ENCODE results near the gene ABCA13.

The ABCA13 gene

GRCh38 chr7:48522692-48523091, 351.4 kb downstream of the ABCA13 start:
- DNase-seq (ENCODE audit: low spot score) = no peak

DNA sequence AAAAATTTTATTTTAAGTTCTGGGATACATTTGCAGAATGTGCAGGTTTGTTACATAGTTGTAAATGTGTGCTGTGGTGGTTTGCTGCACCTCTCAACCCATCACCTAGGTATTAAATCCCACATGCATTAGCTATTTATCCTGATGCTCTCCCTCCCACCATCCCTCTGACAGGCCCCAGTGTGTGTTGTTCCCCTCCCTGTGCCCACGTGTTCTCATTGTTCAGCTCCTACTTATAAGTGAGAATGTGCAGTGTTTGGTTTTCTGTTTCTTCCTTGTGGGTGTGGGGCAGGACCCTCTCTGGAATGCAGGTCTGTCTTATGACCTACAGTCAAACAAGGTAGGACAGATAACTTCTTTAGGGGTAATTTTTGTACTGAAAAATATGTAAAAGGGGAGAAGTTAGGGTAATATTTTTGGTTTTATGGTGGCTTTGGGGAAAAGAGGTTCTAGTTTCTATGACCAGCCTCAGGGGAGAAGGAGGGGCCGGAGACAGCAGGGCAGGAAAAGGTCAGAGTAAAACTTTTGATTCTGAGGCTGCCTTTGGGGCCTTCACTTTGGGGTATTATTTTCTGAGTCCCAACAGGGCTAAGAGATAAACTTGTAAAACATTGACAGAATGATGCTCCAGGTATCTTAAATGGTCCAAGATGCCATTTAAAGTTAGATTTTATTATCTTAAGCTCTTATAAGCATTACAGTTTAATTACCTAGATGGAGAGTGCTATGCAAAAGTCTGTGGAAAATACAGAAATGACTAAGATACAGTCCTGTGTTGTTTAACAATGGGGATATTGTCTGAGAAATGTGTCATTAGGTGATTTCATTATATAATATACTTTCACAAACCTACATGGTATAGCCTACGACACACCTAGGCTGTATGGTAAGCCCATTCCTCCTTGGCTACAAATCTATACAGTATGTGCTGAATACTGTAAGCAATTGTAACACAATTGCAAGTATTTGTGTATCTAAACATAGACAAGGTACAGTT, 354.8 kb downstream of the ABCA13 start:
- DNase-seq (ENCODE audit: low spot score) = no peak

GRCh38 chr7:48528646-48529045, 357.4 kb downstream of the ABCA13 start:
- DNase-seq (ENCODE audit: low spot score) = no peak

DNA sequence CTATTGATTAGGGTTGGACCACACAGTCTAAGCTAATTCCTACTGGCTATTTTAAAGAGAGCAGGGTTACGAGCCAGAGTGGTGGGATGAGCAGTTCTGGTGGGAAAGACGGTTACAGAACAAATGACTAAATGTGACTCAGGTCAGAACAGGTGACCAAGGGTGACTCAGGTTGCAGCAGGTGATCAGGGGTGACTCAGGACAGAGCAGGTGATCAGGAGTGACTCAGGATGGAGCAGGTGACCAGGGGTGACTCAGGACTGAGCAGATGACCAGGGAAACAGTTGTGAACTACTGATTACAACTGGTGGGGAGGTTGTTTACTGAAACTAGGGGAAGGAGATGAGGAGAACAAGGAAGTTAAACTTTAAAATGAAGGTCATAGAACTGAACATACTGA, 366.3 kb downstream of the ABCA13 start:
- no peak for DNase-seq (ENCODE audit: low spot score)

- DNase-seq (ENCODE audit: low spot score) = no peak
Observed at GRCh38 chr7:48540746-48541145, 369.5 kb downstream of the ABCA13 start.

GRCh38 chr7:48548667-48549066, 377.4 kb downstream of the ABCA13 start:
- DNase-seq (ENCODE audit: low spot score) = no peak

GRCh38 chr7:48551652-48552051, 380.4 kb downstream of the ABCA13 start:
- no peak for DNase-seq (ENCODE audit: low spot score)

GRCh38 chr7:48563334-48563733, 392.1 kb downstream of the ABCA13 start:
- DNase-seq (ENCODE audit: low spot score) = no peak

- no peak for DNase-seq (ENCODE audit: low spot score)
Observed at GRCh38 chr7:48575516-48575915, 404.3 kb downstream of the ABCA13 start.

- DNase-seq (ENCODE audit: low spot score) = no peak
Observed at GRCh38 chr7:48587475-48587874, 416.2 kb downstream of the ABCA13 start.

DNA sequence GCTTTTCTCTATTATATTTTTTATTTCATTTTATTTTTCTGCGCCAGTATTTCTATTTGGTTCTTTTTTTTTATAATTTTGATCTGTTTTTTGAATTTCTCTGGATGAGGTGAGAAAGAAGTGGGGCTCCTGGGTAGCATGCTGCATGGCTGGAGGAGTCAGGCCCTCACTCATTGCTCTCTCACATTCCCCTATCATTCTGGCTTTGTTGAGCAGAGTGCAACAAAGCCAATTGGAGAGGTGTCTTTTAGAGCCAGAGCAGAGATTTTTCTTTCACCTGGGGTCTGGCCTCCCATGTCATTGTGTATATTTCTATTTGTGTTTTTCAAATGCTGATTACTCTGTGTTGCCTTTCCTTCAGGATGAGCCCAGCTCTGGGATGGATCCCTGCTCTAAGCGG, 423.1 kb downstream of the ABCA13 start:
- no peak for DNase-seq (ENCODE audit: low spot score)

DNA sequence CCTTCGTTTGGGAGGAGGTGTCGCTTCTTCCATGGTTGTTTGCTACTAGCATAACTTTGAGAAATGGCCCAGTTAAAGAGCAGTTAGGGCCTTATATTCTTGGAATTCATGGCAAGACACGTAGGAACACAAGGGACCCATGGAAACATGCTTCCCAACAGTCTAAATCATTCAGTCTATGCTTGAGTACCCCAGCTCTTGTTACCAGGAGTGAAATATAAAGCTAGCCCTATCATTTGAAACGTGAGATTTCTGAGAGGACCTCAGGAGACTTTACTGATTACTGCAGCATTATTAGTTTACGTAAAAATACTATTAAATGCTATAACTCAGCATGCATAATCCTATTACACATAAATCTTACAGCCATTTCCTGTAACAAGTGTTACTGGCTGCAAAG, 424.5 kb downstream of the ABCA13 start:
- DNase-seq (ENCODE audit: low spot score) = no peak

GRCh38 chr7:48610705-48611104, 439.4 kb downstream of the ABCA13 start:
- DNase-seq (ENCODE audit: low spot score) = no peak

DNA sequence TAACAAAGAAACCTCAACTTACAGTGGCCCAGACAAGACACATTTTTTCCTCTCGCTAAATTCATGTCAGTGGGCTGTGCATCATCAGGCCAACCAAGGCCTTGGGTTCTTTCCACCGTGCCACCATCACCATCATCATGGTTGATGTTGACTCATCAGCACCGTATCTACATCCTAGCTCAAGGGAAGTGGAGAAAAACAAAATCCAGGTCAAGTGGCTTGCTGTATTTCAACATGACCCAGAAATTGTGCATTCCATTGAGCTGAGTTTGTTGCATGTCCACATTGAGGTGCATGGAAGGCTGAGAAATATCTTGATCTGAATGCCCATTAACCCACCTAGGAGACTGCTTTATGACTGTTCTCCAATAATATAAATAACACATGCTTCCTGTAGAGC, 440.7 kb downstream of the ABCA13 start:
- DNase-seq (ENCODE audit: low spot score) = no peak

GRCh38 chr7:48617508-48617907, 446.2 kb downstream of the ABCA13 start:
- no peak for DNase-seq (ENCODE audit: low spot score)

DNA sequence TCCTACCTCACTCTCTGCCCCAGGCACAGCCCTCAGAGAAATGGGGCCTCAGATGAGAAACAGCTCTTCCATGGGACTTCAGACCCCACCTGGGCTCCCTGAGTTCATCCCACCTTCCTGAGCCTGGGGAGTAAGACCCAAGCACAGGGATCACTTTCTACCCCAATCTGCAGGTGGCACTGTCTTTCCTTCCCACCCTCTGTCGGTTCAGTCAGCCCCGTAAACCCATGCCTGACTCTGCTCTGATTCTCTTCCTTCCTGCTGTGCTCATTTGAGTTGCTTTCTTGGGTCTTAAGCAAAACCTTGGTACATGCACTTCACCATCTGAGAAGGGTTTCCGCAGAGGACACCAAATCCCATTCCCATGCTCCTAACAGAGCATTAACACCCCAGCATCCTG, 446.7 kb downstream of the ABCA13 start:
- DNase-seq (ENCODE audit: low spot score) = no peak

DNA sequence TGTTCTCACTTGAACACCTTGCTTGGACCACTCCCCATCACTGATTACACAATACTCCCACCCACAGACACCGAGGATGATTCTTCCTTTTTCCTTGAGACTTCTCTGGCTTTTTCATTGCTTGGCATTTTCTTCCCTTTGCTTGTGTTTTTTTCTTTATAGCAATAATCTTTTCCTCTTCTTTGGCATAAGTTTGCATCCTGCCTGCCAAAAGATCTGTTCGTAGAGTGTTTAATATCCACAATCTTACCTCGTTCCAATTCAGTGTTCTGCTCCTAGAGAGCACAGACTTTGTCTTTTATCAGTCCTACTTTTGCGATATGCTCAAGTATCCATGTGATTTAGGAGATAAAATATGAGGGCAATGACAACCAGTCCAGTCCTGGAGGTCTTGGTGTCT, 449.8 kb downstream of the ABCA13 start:
- DNase-seq (ENCODE audit: low spot score) = no peak

GRCh38 chr7:48627164-48627563, 455.9 kb downstream of the ABCA13 start:
- no peak for DNase-seq (ENCODE audit: low spot score)

GRCh38 chr7:48628793-48629349, 457.6 kb downstream of the ABCA13 start:
- DNase-seq (ENCODE audit: low spot score) = no peak

- DNase-seq (ENCODE audit: low spot score) = no peak
Observed at GRCh38 chr7:48634116-48634632, 462.9 kb downstream of the ABCA13 start.

GRCh38 chr7:48635796-48636195, 464.5 kb downstream of the ABCA13 start:
- DNase-seq (ENCODE audit: low spot score) = no peak

DNA sequence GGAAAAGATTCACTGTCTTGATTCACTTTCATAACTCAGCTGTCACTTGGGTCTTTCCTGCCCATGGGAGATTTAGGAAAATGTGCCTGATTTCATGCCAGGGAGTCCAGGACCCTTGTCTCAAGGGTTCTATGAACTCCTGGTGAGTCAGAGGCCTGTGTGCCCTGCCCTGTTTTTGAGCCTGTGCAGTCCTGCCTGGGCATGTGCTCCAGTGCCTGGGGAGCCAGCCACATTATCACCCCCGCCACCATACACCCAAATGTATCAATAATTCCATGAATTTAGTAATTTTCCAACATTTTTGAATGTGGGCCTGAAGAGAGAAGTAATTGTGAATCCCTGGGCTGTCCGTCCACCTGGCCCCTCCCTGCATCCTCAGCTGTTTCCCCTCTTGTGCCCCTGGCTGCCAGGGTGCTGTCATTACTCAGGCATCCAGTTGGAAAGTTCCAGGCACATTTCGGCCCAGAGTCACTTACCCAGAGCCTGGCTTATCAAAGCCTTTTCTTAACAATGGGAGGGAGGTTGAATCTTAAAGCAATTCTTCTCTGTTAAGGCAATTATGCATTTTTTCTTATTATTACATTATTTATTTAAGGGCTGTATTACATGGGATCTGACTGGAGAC, 465.2 kb downstream of the ABCA13 start:
- DNase-seq (ENCODE audit: low spot score) = no peak

GRCh38 chr7:48637382-48637781, 466.1 kb downstream of the ABCA13 start:
- DNase-seq (ENCODE audit: low spot score) = no peak
